Activated CD4-positive, CD25-positive, alpha-beta regulatory T cell treated with anti-CD3 and anti-CD28 coated beads, Interleukin-2, amount 50 U/mL, for 16 hours (primary cell): Measurements from ENCODE around the gene KIF2A.
A peak's percentile ranks its signal among the peaks of the same experiment; 100 is the strongest.

ENCODE experiments used
- DNase-seq: peaks from one replicate; pipeline ENCODE4 v3.0.0-alpha.2; 2020; ENCODE audit warnings: low read depth, low spot score

Gene KIF2A

DNA sequence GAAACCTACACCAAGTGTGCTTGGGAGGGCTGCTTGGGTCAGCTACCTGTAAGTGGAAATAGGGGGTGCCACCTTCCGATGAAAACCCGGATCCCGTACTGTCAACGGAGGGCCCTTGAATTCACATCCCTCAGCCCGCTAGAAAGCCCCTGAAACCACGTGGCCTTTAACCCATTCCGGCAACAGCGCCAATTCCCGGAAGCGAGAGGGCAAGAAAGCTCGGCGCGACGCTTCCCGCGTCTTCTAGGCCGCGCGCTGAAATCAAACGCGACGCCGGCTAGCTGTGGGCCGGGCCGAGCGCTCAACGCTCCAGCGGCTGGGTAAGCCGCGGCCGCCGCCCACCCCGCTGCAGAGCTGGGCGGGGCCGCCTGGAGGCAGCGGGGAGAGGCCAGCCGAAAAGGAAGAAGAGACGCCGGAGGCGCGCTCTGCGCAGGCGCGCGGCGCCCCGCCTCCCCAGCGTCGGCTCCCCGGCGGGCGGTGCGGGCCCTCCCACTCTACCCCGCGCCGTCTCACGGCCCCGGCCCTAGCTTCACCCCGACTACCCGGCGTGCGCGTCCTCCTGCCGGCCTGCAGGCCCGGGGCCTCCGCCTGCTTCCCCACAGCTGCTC, at the start of gene KIF2A:
TSS of gene KIF2A (plus strand) at position 492 of the 608 bp plus-strand sequence. CDS start 267 bp downstream, outside the sequence.
- DNase-seq = peak; percentile 79

DNA sequence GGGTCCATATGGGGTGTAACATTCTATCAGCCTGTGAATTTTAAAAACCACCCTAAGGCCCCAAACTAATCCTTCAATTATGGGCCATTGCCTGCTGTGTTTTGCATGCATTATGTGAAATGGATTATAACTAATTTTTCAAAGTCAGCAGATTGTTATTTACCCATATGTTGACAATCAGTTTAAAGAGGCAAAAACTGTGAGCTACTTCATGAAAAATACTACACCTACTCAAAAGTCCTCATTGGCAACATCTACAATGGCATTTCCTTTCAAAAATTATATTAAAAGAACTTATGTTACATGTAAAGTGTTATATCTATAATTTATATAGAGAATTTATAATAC, 49.0 kb upstream of the KIF2A start:
- no peak for DNase-seq

DNA sequence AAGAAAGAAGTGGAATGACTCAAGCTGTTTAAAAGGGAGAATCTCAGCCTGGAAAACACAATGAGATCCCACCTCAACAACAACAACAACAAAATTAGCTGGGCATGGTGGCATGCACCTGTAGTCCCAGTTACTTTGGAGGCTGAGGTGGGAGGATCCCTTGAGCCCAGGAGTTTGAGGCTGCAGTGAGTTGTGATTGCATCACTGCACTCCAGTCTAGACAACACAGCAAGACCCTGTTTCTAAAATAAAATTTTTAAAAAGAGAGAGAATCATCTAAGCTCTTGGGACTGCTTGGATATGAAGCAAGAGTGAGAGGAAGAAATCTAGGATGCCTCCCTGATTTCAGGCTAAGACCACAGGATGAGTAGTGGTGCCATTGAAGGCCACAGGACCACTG, 47.4 kb upstream of the KIF2A start:
- no peak for DNase-seq

DNA sequence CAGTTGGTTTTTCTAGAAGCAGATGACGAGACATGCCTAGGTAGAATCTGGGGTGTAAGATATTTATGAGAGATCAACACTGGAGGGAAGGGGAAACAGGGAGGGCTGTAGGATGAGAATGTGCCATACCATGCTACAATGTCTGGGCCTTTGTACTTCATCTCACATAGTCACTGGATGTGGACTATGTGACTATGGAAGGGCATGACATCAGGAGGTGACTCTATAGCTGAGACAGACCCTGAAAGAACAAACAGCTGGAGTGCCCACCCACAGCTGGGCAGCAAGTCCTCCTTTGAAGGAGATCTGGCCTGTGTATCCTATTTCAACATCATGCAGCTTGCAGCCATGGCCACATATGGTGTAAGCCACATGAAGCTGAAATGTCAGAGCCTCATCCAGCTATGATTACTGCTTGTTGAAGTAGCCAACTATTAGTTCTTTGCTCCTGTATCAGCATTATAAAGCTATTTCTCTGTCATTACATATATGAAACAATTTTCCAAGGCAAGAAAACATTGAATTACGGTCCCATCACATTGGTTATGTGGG, 46.2 kb upstream of the KIF2A start:
- no peak for DNase-seq

DNA sequence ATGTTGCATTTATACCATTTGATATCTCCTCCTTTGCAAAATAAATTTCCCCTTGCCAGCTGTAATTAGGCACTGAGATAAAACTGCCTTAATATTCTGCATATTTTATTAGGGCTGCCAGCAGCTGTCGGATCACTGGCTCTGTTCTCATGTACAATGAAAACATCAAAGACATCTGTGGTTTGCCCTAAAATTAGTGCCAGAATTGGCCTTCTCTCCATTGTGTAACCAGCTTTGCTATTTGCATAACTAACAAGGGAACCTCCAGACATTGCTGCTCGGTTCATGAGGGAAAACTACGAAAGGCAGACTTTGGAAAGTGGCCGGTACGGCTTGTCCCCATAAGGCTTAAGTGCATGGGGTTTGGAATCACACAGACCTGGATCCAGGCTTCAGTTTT, 45.5 kb upstream of the KIF2A start:
- DNase-seq = no peak

DNA sequence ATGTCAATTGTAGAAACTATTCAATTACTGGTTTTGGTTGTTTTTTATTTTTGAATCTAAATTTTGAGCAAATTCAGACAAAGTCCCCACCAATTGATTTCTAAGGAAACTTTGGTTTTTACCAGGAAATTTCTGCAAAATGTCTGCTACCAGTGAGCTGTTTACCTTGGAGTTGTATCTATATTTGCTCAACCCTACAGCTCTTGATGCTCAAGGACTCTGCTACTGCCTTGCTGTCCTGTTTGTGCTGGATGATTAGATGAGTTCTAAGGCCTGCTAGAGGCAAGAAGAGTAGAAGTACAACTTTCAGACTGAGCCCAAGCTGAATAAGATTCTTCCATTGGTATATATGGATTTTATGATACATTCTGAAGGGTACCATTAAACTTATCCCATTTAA, 42.6 kb upstream of the KIF2A start:
- DNase-seq = no peak

DNA sequence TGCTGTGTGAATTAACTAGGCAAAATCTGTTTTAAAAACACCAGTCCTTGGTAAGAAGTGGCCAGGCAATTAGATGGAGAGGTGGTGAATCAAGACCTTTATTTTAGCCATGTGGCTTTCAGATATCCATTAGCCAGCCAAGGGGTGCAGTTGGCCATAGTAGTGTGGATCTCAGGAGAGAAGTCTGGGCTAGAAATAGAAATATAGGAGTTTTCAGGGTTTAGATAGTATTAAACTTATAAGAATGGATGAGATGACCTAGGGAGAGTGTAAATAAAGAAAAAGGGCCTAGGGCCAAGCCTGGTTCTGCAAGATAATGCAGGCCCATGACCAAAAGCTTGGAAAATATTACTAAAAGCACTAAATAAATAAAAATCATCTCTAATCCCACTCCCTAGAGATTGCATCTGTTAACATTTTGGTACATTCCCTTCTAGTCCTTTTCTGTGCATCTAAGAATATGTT, 40.3 kb upstream of the KIF2A start:
- no peak for DNase-seq

DNA sequence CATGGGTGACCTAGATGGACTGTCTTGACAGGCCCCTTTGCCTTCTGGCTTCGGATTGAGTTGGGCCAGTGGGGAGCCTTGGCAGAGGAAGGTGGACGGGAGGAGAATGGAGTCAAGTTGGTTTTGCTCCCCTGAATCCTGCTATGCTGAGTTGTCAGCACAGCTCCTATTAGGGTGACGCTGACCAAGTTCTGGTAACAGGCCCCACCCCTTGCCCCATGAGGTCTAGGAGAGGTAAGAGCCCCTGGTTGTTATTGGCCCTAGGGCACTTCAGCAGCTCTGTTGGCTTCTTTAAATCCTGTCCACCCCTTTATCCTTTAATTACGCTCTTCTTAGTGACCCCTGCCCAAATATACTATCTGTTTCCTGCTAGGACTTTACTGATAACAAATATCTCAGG, 39.4 kb upstream of the KIF2A start:
- no peak for DNase-seq

DNA sequence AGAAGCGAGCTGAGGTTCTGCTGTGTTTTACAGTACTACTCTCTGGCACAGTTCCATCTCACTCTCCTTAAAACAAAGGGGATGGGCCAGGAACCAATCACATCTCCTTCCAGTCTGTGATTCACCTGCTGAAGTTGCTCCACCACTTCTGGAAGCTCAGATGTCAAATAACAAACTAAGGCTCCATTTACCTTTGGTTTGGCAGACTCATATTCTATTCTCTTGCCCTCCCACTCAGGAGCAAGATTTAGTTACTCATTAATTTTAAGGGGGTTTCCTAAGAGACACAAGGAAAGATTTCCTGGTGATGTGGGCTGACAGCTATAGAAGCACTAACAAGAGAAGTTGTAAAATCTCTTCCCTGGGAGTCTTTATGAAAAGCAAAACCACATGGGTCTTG, 37.8 kb upstream of the KIF2A start:
- no peak for DNase-seq

DNA sequence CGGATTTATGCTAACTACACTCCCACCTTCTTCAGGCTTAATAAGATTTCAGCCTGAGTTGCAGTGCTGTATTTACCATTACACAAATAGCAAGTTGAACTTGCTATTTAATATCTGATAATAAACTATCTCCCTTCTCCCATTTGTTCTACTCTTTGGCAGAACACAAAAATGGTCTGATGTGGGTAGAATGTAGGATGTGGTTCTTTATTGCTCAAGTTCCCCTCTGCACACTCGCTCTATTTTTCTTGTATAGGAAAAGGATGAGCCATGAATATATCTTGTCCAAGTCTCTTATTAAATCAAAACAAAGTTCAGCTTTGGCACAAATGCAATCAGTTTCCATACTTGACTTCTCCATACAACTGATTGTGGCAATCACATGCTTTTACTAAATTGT, 37.2 kb upstream of the KIF2A start:
- DNase-seq = no peak

DNA sequence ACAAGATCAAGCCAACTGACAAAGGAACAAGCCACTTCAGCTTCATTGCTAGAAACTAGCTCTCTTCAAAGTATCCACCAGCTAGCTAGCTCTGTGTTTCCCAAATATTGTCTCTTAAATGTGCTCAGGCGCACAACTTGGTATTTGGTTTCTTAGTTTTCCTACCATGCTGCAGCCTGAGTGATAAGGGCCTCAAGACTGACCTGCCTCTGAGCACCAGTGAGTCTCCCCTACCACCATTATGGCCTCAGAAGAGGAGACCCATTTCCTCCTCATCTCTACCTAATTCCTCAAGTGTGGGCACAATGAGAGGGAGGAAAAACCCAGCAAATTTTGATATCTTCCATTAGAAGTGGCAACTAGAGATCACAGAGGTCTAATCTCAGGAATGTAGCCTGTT, 34.6 kb upstream of the KIF2A start:
- DNase-seq = no peak

DNA sequence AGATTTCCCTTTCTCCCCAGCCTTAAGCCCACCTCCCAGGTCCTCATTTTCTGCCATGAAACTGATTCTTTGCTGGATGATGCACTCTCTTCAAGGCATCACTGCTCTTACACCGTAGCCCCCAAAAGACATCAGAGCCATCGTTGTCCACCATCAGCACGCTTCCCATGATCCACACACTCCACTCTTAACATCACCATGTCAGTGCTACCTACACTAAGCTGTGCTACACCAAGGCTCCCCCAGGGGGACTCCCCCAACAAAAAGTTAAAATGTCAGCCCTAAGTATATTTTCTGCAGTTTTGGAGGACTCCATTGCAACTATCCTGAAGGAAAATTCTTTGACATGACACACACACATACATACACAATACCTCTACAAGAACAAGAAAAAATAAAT, 34.1 kb upstream of the KIF2A start:
- no peak for DNase-seq

DNA sequence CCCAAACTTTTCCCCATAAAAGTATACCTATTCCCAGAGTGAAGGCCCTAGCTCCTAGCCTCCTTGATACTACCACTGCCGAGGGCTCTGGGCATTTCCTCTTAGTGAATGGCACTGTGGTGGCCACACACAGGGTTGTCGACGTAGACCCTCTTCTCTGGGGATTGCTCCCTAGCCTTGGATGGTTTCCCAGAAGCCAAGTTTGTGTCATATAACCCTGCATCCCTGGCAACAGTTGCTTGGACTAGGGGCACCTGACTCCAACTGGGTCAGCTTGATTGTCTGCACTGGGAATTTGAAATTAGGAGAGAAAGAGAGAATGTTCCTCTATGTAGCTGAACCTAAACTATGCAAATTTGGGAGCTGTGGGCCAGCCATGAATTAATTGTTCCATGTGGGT, 32.3 kb upstream of the KIF2A start:
- DNase-seq = no peak

DNA sequence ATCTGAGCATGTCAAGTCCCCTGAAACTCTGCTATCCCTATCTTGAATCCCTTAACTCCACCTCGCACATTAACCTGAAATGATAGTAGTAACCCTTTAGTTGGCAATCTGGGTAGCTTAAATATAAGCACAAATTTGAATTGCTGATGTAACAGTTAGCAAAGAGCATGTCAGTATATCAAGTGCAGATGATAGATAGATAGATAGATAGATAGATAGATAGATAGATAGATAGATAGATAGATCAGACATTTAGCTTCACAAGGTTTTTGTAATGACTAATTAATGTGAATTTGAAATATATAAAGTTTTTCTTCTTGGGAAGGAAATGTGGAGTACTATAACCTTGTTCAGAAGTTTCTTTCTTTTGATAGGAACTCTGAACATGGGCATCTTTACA, 30.4 kb upstream of the KIF2A start:
- DNase-seq = no peak

DNA sequence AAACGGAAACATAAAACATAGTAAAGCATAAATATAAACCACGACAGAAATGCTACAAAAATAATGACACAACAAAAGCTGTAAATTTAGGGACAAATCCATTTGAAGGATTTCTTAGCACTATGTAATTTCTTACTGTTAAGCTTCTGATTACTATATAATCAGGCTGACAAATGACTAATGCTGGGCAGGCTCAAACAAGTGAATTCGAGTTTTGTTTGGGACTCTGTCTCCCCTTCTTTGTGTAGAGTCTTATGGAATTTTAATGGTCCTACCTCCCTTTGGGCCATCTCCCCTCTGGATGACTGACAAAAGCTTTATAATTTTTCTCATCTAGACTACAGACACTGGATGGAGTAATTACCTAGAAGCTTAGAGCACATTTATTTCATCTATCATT, 24.6 kb upstream of the KIF2A start:
- no peak for DNase-seq

DNA sequence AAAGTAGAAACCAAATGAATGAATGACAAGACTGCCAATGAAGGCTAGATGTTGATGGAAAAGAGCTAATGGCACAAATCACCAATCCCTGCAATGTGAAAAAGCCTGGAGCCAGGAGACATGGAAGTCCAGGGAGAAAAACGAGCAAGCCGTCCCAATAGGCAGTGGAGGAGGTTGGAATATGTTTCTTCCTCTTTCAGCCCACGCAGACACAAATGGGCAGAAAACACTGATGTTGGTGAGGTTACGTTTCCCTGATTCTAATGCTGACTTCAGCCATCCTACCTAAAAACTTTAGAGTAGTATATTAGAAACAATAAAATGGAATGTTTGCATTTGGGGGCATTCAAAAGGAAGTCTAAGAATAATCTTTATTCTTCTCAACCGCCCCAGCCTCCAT, 23.9 kb upstream of the KIF2A start:
- no peak for DNase-seq

DNA sequence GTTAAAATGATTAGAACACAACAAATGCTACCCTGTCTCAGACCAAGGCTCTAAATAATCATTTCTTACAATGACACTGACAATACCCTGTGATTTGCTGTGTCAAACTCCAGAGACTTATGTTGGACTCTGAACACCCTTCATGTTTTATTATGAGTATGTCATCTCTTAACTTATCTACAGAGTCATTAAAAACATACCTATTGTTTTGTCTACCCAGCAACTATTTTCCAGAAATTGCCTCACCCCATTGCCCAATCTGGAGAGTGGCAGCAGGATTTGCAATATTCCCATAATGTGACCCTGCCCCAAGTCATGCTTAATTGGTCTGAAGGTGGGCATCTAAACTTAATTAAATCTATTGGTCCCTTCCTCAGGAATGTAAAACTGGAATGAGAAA, 23.0 kb upstream of the KIF2A start:
- no peak for DNase-seq

DNA sequence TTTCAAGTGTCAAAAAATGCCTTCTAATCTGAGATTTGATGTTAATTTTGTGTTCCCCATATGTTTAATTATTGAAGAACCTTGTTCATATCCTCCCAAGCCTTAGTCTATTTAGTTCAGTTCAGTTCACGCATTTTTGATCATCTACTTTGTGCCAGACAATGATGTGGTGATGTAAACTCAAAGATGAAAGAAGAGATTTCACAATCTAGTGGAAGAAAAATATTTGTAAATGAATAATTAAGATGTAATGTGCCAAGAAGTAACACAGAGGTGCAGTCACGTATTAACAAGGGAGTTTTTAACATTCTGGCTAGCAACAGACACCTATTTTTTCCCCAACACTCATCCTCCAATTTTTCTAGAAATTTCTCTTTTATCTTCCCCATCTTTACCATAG, 22.1 kb upstream of the KIF2A start:
- DNase-seq = no peak

DNA sequence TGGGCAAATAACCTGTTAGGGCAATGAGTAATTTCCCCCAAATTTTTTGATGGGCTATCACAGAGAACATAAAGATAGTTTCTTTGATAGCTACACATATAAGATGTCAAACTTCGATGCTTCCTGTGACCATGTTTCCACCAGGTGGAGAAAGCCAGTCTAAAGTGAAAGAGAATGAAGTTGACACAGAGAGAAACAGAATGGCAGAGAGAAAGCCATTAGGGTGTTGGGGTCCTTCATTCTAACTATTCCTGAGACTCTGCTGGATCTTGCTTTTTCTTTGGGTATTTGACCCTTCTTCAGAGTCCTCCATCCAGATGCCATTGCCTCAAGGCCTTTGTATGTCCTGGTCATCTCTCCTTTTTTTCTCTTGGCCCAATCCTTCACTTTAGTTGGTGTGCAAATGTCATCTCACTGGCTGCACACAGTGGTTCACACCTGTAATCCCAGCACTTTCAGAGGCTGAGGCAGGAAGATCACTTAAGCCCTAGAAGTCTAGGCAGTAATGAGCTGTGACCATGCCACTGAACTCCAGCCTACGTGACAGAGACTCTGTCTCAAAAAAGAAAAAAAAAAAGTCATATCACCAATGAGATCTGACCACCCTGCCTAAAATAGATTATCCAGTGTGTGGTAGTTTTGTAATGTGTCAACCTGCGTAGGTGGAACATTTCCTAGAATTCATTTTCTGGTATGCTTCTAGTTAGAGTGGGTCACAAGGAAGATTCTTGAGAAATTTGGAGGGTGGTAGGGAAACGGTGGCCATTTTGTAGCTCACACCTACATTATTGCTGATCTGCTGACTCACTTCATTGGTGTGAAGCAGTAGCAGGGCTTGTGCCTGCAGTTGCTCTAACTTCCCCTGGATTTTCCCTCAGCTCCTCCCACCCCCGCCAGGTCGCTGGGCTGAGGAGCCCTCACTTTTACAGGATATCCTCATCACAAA, 20.8 kb upstream of the KIF2A start:
- peak; percentile 30 for DNase-seq

DNA sequence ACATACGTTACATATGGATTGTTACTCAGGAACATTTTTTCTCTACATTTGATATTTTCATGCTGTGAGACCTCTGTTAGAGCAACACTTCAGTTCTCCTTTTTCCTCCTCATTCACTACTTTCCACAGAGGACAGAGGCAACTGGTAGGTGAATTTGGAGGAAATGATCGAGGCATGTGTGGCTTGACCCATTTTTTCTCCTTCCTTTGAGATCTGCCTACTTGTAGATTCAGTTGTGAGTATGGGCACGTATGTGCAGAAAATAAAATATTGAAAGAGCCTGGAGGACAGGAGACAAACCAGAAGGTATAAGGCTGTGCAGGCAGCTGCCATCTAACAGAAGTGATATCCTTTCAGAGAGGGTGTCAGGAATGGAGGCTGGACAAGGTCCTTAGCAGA, 19.2 kb upstream of the KIF2A start:
- no peak for DNase-seq

DNA sequence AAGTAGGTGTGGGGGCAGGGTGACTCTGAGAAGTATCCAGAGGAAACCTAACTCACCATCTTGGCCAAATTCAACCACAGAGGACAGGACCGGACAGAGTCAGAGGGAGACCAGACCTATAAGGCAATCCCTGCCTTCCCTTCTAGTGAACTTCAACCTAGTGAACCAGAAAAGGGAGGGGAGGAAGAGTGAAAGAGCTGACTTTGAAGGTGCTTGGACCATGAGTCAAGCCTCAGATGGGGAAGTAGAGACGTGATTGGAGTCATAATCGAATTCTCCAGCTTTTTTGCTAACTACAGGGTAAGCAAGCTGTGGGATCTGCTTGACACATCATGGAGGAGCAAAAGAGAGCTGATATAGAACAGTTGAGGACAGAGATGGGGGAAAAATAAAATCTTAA, 18.8 kb upstream of the KIF2A start:
- DNase-seq = no peak

DNA sequence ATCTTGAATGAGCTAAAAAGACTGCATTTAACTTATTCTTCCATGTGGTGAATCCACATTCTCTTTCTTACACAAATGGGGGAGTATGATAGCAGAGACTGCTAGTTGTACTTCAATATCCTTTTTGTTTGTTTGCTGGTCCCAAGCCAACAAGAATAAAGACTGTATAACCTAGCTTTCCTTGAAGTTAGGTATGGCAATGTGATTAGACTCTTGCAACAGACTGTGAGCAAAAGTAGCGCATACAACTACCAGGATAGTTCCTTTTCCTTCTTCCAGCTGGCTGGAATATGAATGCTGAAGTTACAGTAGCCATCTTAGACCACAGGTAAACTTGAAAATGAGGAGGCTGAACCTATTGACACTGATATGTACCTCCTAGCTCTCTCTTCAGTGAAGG, 17.9 kb upstream of the KIF2A start:
- DNase-seq = no peak

DNA sequence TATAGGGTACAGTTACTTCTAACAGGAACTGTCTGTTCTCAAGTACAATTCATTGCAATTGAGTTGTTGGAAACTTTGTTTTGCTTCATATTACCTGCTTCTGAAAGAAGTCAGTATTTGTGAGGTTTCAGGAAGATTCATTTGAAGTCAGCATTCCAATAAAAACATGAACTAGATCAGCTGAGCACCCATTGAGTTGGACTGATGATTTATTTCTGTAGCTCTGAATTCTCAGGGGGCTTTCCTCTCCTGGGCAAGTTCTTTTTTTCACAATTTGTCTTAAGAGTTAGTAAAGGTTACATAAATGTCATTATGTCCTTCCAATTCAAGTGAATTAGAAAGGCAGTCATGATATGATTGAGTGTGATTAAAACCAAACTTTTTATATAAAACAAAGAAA, 16.2 kb upstream of the KIF2A start:
- DNase-seq = no peak
